GM12878 (cell line): ENCODE measurements around the gene STK10. TPM values are rescaled to one million over a fixed set of nuclear protein-coding genes. Genes with fewer than 3 reads are reported as not detected.

Experiments
- ATAC-seq: fragments of 200-7000 bp; cut with Tn5 transposase; 3 replicates; pipeline ENCODE4 v1.9.1; 2020; ENCODE audit warnings: mild to moderate bottlenecking, moderate library complexity
- BruUV-seq: library from RNA; stranded (reverse); fragments of 400-500 nt; replicated peaks from 2 replicates; lab custom pipeline; 2021; lab: Mats Ljungman, UMichigan
- CTCF ChIA-PET: fragments of 300-600 bp; sonication (Branson Sonifier 250); formaldehyde crosslinking; extraction: SDS; loops from one replicate; lab custom pipeline; 2021; ENCODE audit warnings: inconsistent platforms; lab: Yijun Ruan, JAX
- POLR2A ChIA-PET: fragments of 350-600 bp; formaldehyde crosslinking; extraction: SDS; loops from one replicate; lab custom pipeline; 2021; ENCODE audit warnings: inconsistent platforms; lab: Charles Lee
- RAD21 ChIA-PET: fragments of 300-600 bp; sonication (Branson Sonifier 250); formaldehyde crosslinking; loops from one replicate; lab custom pipeline; 2023; ENCODE audit warnings: antibody characterized with exemption; ENCODE audit not compliant: unreplicated experiment; lab: Charles Lee
- SMC1A ChIA-PET: fragments of 300-600 bp; sonication (Branson Sonifier 250); formaldehyde crosslinking; loops from one replicate; lab custom pipeline; 2023; ENCODE audit not compliant: unreplicated experiment, uncharacterized antibody; lab: Charles Lee
- DNase-seq: peaks from one replicate; pipeline ENCODE4 v3.0.0-alpha.2; 2011; ENCODE audit warnings: low read depth, low spot score
- FAIRE-seq: peaks from 3 replicates; lab custom pipeline; 2011; peaks lifted over from hg19 to GRCh38; lab: Jason Lieb, UNC
- H2AFZ ChIP-seq: 2 replicates; pipeline ENCODE4 v1.6.0; 2011; ENCODE audit warnings: low read depth, low read length, control low read depth; ENCODE audit not compliant: control insufficient read depth
- H3K27ac ChIP-seq: 2 replicates; pipeline ENCODE4 v1.5.1; 2011; ENCODE audit warnings: control low read depth; ENCODE audit not compliant: control insufficient read depth, insufficient read depth
- H3K27me3 ChIP-seq, 2 experiments: replicated peaks in 1 of 2; 2 replicates each; pipeline versions ENCODE4 v1.6.0 to v1.6.1; 2011; ENCODE audit warnings: low read length in 1 of 2; ENCODE audit not compliant: control insufficient read depth in 2 of 2, insufficient read depth in 2 of 2
- H3K36me3 ChIP-seq, 2 experiments: 2 replicates each; pipeline ENCODE4 v1.5.1; 2011; ENCODE audit warnings: low read length in 1 of 2; ENCODE audit not compliant: control insufficient read depth in 2 of 2, insufficient read depth in 2 of 2
- H3K4me1 ChIP-seq: 2 replicates; pipeline ENCODE4 v1.6.1; 2011; ENCODE audit warnings: mild to moderate bottlenecking, low read length, moderate library complexity, mixed read lengths; ENCODE audit not compliant: control insufficient read depth, insufficient read depth
- H3K4me2 ChIP-seq: 2 replicates; pipeline ENCODE4 v1.6.0; 2011; ENCODE audit warnings: control low read depth; ENCODE audit not compliant: control insufficient read depth, insufficient read depth
- H3K4me3 ChIP-seq: fragments of 200-600 bp; sonication (generic); 2 replicates; pipeline ENCODE4 v1.5.1; 2016
- H3K79me2 ChIP-seq: 2 replicates; pipeline ENCODE4 v1.6.0; 2011; ENCODE audit warnings: low read length; ENCODE audit not compliant: control insufficient read depth, insufficient read depth
- H3K9ac ChIP-seq: 2 replicates; pipeline ENCODE4 v1.8.0; 2011; ENCODE audit warnings: low read length, control low read depth, mixed read lengths; ENCODE audit not compliant: control insufficient read depth, insufficient read depth
- H3K9me3 ChIP-seq: replicated peaks from 3 replicates; pipeline ENCODE4 v1.5.1; 2011; ENCODE audit warnings: mild to moderate bottlenecking, low read length; ENCODE audit not compliant: control insufficient read depth, insufficient read depth
- H4K20me1 ChIP-seq: 2 replicates; pipeline ENCODE4 v1.6.0; 2011; ENCODE audit not compliant: control insufficient read depth, insufficient read depth
- BACH1 ChIP-seq: fragments of 450-650 bp; IDR thresholded peaks from 2 replicates; pipeline ENCODE4 v1.6.1; 2017; ENCODE audit warnings: mild to moderate bottlenecking, borderline replicate concordance
- GABPA ChIP-seq: IDR thresholded peaks from 2 replicates; pipeline ENCODE4 v1.6.1; 2014; ENCODE audit warnings: antibody characterized with exemption, low read depth, mild to moderate bottlenecking, inconsistent platforms
- GATAD2B ChIP-seq: fragments of 450-650 bp; conservative IDR thresholded peaks from 2 replicates; pipeline ENCODE4 v1.6.1; 2017; ENCODE audit warnings: low read depth, mild to moderate bottlenecking, moderate library complexity
- IKZF1 ChIP-seq: fragments of 450-650 bp; conservative IDR thresholded peaks from 2 replicates; pipeline ENCODE4 v1.6.1; 2017; ENCODE audit warnings: antibody characterized with exemption, mild to moderate bottlenecking
- IKZF2 ChIP-seq, 2 experiments: fragments of 450-650 bp; IDR thresholded peaks; 2 replicates each; pipeline ENCODE4 v1.6.1; 2017; ENCODE audit warnings: mild to moderate bottlenecking in 2 of 2, moderate library complexity in 2 of 2
- MTA2 ChIP-seq: fragments of 450-650 bp; IDR thresholded peaks from 2 replicates; pipeline ENCODE4 v1.6.1; 2016; ENCODE audit warnings: low read depth, mild to moderate bottlenecking, moderate library complexity
- NR2C1 ChIP-seq: fragments of 450-650 bp; IDR thresholded peaks from 2 replicates; pipeline ENCODE4 v1.6.1; 2017; ENCODE audit warnings: antibody characterized with exemption, mild to moderate bottlenecking, moderate library complexity
- SIX5 ChIP-seq: IDR thresholded peaks from 2 replicates; pipeline ENCODE4 v1.6.1; 2011; ENCODE audit warnings: mild to moderate bottlenecking, low read depth, low read length, moderate library complexity; ENCODE audit not compliant: severe bottlenecking
- SMC3 ChIP-seq: IDR thresholded peaks from 2 replicates; pipeline ENCODE4 v1.6.1; 2011; ENCODE audit warnings: low read length, improper control_type of control experiment, borderline replicate concordance
- SP1 ChIP-seq: IDR thresholded peaks from one replicate; pipeline ENCODE4 v1.6.1; 2011; ENCODE audit warnings: low read depth, low read length
- SREBF1 ChIP-seq: IDR thresholded peaks from 2 replicates; pipeline ENCODE4 v1.6.1; 2012; ENCODE audit warnings: mild to moderate bottlenecking, low read length
- STAT1 ChIP-seq: fragments of 450-650 bp; conservative IDR thresholded peaks from 2 replicates; pipeline ENCODE4 v1.6.1; 2014; ENCODE audit warnings: antibody characterized with exemption, mild to moderate bottlenecking
- WRNIP1 ChIP-seq: IDR thresholded peaks from 2 replicates; pipeline ENCODE4 v1.6.1; 2011; ENCODE audit warnings: low read depth, low read length, improper control_type of control experiment, borderline replicate concordance
- ZSCAN29 ChIP-seq: fragments of 450-650 bp; IDR thresholded peaks from 2 replicates; pipeline ENCODE4 v1.6.1; 2017; ENCODE audit warnings: mild to moderate bottlenecking, moderate library complexity
- whole genome bisulfite sequencing: methylation state at CpG from one replicate; pipeline ENCODE4 v1.1.6; 2016; ENCODE audit warnings: low lambda C conversion rate; ENCODE audit not compliant: insufficient replicate concordance, insufficient coverage; ENCODE audit errors: missing lambda C conversion rate; 5-methylcytosine and 5-hydroxymethylcytosine counted together
- in situ Hi-C: fragments of 300-500 bp; cut with MboI; formaldehyde crosslinking; loops from 9 replicates; pipeline ENCODE4 v1.14.3; 2018; ENCODE audit warnings: mixed read lengths
- intact Hi-C: fragments of 100-400 bp; cut with micrococcal nuclease; formaldehyde crosslinking; loops from one replicate; pipeline ENCODE4 v1.14.2; 2022; ENCODE audit not compliant: unreplicated experiment
- polyA plus RNA-seq, 11 experiments: library from polyadenylated mRNA; depleted of rRNA in 4 of 11; unstranded in 6 of 11; stranded (reverse) in 5 of 11; fragments of >200 nt; fragmentation: Nextera tagmentation in 4 of 11; fragmentation: Illumina TruSeq in 1 of 11; extraction: Ambion mirVana in 4 of 11; extraction: Trizol in 1 of 11; gene quantifications; 1 replicate in 1 of 11; 2 replicates in 10 of 11; pipeline versions ENCODE4 v1.2.1 to v1.2.3, GENCODE V29; 2011 to 2016; ENCODE audit warnings: inconsistent platforms in 2 of 11, missing spikeins in 2 of 11, low read depth in 1 of 11
- total RNA-seq, 4 experiments: library from RNA; depleted of rRNA in 3 of 4; stranded (reverse); fragments of >200 nt in 3 of 4; fragmentation: Illumina TruSeq in 1 of 4; extraction: Trizol in 1 of 4; gene quantifications; 2 replicates each; pipeline versions ENCODE4 v1.2.1 to v1.2.3, GENCODE V29; 2013 to 2021
- TF ChIP-seq, protein P1 (sequence below): IDR thresholded peaks from 2 replicates; pipeline ENCODE4 v1.6.1; 2011; ENCODE audit warnings: low read depth, mild to moderate bottlenecking, low read length, moderate library complexity, borderline replicate concordance; ENCODE audit errors: extremely low read depth
- TF ChIP-seq, protein P2 (sequence below): IDR thresholded peaks from 2 replicates; pipeline ENCODE4 v1.6.1; 2012; ENCODE audit warnings: low read depth, low read length, improper control_type of control experiment
- TF ChIP-seq, protein P3 (sequence below), 3 experiments: IDR thresholded peaks in 2 of 3; conservative IDR thresholded peaks in 1 of 3; 2 replicates each; pipeline ENCODE4 v1.5.1; 2011; ENCODE audit warnings: low read depth in 3 of 3, low read length in 3 of 3, mild to moderate bottlenecking in 3 of 3, control low read depth in 2 of 3, moderate library complexity in 2 of 3, inconsistent platforms in 1 of 3, mixed read lengths in 1 of 3; ENCODE audit not compliant: control insufficient read depth in 2 of 3, insufficient read depth in 1 of 3; ENCODE audit errors: extremely low read depth in 1 of 3

The STK10 gene
- total and polyA plus RNA-seq, 10 of the 15 experiments (the other 5 are each of a cell fraction or from before 2014, with no cell fraction given) = 14.2 to 96.4 (median 50.6) TPM

DNA sequence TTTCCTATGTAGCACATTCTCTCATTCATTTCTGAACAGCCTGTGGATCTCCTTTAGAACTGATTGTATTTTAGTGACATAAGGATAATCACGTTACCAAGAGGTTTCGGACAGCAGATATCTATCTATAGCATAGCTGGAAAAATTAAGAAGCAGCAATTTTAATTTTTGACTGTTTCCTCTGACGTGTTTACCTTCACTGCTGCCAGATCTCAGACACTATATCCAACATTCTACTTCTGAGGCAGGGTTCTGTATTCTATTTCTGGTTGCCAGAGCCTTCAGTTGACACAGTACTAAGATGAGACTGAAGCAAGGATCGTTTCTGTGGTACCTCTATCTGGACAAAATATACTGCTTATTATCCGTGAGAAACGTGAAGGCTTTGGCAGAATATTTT lies 5.8 kb upstream of the STK10 start, which contains the start of gene EFCAB9:
Gene EFCAB9, plus strand, starts transcription at position 301 of the 400 bp plus-strand sequence. Its CDS starts 1 bp downstream, at position 302.
- 49% methylated on average over 6 of the region's 6 CpGs for WGBS
- Histone ChIP-seq H3K9me3 (no peaks in the 10 kb centered on the region; the same call in 2 of the 3 replicates), H3K27me3 (no peaks in the 10 kb centered on the region), H4K20me1 (no peaks in the 10 kb centered on the region), H3K4me3 (no peak within 1 kb of the TSS), H3K79me2 (no peaks in the 10 kb centered on the region), H3K36me3 (no peaks in the 10 kb centered on the region), H2AFZ (no peak within 1 kb of the TSS)
- DNase-seq = no peak
- CTCF ChIA-PET = interaction anchor here (0.6 to 1.1 kb wide), 2 partner anchors 86 to 135 kb away, joined by 3 read pairs; no protein-coding TSS in a partner anchor
- FAIRE-seq = no peak
- BruUV-seq = no TSS peak
- no peak for ATAC-seq
- no peak for TF ChIP-seq IKZF2 (IDR thresholded peaks at IDR 0.05)
- no peak for TF ChIP-seq SMC3
- TF ChIP-seq SP1 = no peak
- no peak for TF ChIP-seq GATAD2B
- TF ChIP-seq SREBF1 = no peak
- TF ChIP-seq, protein P1, sequence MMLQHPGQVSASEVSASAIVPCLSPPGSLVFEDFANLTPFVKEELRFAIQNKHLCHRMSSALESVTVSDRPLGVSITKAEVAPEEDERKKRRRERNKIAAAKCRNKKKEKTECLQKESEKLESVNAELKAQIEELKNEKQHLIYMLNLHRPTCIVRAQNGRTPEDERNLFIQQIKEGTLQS = no peak
- TF ChIP-seq ZSCAN29 = no peak
- TF ChIP-seq, protein P2, sequence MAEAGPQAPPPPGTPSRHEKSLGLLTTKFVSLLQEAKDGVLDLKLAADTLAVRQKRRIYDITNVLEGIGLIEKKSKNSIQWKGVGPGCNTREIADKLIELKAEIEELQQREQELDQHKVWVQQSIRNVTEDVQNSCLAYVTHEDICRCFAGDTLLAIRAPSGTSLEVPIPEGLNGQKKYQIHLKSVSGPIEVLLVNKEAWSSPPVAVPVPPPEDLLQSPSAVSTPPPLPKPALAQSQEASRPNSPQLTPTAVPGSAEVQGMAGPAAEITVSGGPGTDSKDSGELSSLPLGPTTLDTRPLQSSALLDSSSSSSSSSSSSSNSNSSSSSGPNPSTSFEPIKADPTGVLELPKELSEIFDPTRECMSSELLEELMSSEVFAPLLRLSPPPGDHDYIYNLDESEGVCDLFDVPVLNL = no peak
- TF ChIP-seq, protein P3, sequence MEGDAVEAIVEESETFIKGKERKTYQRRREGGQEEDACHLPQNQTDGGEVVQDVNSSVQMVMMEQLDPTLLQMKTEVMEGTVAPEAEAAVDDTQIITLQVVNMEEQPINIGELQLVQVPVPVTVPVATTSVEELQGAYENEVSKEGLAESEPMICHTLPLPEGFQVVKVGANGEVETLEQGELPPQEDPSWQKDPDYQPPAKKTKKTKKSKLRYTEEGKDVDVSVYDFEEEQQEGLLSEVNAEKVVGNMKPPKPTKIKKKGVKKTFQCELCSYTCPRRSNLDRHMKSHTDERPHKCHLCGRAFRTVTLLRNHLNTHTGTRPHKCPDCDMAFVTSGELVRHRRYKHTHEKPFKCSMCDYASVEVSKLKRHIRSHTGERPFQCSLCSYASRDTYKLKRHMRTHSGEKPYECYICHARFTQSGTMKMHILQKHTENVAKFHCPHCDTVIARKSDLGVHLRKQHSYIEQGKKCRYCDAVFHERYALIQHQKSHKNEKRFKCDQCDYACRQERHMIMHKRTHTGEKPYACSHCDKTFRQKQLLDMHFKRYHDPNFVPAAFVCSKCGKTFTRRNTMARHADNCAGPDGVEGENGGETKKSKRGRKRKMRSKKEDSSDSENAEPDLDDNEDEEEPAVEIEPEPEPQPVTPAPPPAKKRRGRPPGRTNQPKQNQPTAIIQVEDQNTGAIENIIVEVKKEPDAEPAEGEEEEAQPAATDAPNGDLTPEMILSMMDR (IDR thresholded peaks at IDR 0.05 in 2 of 3, conservative IDR thresholded peaks at IDR 0.05 in 1 of 3; ENCODE audit: control insufficient read depth in 2 of 3, extremely low read depth in 1 of 3, insufficient read depth in 1 of 3, low read depth in 3 of 3, low read length in 3 of 3) = no peak
- no peak for TF ChIP-seq IKZF1
- no peak for TF ChIP-seq GABPA
- TF ChIP-seq MTA2 = no peak
- no peak for TF ChIP-seq BACH1
- TF ChIP-seq STAT1 = no peak
- TF ChIP-seq WRNIP1 = no peak
- no peak for TF ChIP-seq SIX5
- no peak for TF ChIP-seq NR2C1
- TF ChIP-seq, all 136 proteins: peak for 0
- intact Hi-C loops = no loop called here
- Histone ChIP-seq H3K27ac (no peak within 1 kb of the TSS), H3K4me2 (no peak within 1 kb of the TSS), H3K9ac (no peak within 1 kb of the TSS), H3K4me1 (peaks cover 4% of the 10 kb centered on the region; the same call in 1 of the 2 replicates)
- ChIA-PET SMC1A (interaction anchor here (0.7 to 1.8 kb wide), 3 partner anchors 36 to 84 kb away, joined by 3 read pairs; no protein-coding TSS in a partner anchor), POLR2A (no interaction called here), RAD21 (interaction anchor here (1.6 kb wide), 1 partner anchor 100 kb away, joined by 5 read pairs; no protein-coding TSS in a partner anchor)
- in situ Hi-C loops = no loop called here
